ENCODE results near the gene PALLD. TPM values are rescaled to one million over a fixed set of nuclear protein-coding genes. Genes with fewer than 3 reads are reported as not detected.

Gene PALLD
- polyA plus RNA-seq, 1 donor from 2014 or later = 20.5 TPM

- Histone ChIP-seq H3K9me2 (ENCODE audit: insufficient read depth, low read length) (no peaks in the 10 kb centered on the region), H3K27ac (ENCODE audit: low read length) (no peak overlapping the region), H3F3A (ENCODE audit: insufficient read depth, low read length, poor library complexity, severe bottlenecking) (no peaks in the 10 kb centered on the region), H3K27me3 (ENCODE audit: insufficient read depth, low read depth, low read length) (no peaks in the 10 kb centered on the region), H4K20me1 (ENCODE audit: insufficient read depth) (no peaks in the 10 kb centered on the region), H3K9me3 (ENCODE audit: low read length) (no peaks in the 10 kb centered on the region), H3K36me3 (ENCODE audit: insufficient read depth, low read length) (no peaks in the 10 kb centered on the region), H3K4me3 (ENCODE audit: low read length) (no peak overlapping the region), H3K9ac (ENCODE audit: low read length) (no peak overlapping the region), H3K79me2 (replicated peaks; ENCODE audit: insufficient read depth, low read length) (peaks cover 88% of the 10 kb centered on the region), H2AFZ (ENCODE audit: low read depth, low read length) (no peak overlapping the region), H3K4me2 (ENCODE audit: low read length) (no peak overlapping the region)
- TF ChIP-seq RAD21 (conservative IDR thresholded peaks at IDR 0.05) = no peak
- TF ChIP-seq MXI1 (conservative IDR thresholded peaks at IDR 0.05; ENCODE audit: poor library complexity, severe bottlenecking) = no peak
- TF ChIP-seq, protein P1, sequence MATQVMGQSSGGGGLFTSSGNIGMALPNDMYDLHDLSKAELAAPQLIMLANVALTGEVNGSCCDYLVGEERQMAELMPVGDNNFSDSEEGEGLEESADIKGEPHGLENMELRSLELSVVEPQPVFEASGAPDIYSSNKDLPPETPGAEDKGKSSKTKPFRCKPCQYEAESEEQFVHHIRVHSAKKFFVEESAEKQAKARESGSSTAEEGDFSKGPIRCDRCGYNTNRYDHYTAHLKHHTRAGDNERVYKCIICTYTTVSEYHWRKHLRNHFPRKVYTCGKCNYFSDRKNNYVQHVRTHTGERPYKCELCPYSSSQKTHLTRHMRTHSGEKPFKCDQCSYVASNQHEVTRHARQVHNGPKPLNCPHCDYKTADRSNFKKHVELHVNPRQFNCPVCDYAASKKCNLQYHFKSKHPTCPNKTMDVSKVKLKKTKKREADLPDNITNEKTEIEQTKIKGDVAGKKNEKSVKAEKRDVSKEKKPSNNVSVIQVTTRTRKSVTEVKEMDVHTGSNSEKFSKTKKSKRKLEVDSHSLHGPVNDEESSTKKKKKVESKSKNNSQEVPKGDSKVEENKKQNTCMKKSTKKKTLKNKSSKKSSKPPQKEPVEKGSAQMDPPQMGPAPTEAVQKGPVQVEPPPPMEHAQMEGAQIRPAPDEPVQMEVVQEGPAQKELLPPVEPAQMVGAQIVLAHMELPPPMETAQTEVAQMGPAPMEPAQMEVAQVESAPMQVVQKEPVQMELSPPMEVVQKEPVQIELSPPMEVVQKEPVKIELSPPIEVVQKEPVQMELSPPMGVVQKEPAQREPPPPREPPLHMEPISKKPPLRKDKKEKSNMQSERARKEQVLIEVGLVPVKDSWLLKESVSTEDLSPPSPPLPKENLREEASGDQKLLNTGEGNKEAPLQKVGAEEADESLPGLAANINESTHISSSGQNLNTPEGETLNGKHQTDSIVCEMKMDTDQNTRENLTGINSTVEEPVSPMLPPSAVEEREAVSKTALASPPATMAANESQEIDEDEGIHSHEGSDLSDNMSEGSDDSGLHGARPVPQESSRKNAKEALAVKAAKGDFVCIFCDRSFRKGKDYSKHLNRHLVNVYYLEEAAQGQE (IDR thresholded peaks at IDR 0.05; ENCODE audit: borderline replicate concordance) = no peak
- TF ChIP-seq EP300 (conservative IDR thresholded peaks at IDR 0.05; ENCODE audit: poor library complexity, severe bottlenecking) = no peak
- no peak for TF ChIP-seq TAF1 (IDR thresholded peaks at IDR 0.05; ENCODE audit: low read depth)
- no peak for TF ChIP-seq SMC3 (conservative IDR thresholded peaks at IDR 0.05; ENCODE audit: poor library complexity)
- TF ChIP-seq POLR2AphosphoS5 (IDR thresholded peaks at IDR 0.05) = no peak
- TF ChIP-seq, protein P2, sequence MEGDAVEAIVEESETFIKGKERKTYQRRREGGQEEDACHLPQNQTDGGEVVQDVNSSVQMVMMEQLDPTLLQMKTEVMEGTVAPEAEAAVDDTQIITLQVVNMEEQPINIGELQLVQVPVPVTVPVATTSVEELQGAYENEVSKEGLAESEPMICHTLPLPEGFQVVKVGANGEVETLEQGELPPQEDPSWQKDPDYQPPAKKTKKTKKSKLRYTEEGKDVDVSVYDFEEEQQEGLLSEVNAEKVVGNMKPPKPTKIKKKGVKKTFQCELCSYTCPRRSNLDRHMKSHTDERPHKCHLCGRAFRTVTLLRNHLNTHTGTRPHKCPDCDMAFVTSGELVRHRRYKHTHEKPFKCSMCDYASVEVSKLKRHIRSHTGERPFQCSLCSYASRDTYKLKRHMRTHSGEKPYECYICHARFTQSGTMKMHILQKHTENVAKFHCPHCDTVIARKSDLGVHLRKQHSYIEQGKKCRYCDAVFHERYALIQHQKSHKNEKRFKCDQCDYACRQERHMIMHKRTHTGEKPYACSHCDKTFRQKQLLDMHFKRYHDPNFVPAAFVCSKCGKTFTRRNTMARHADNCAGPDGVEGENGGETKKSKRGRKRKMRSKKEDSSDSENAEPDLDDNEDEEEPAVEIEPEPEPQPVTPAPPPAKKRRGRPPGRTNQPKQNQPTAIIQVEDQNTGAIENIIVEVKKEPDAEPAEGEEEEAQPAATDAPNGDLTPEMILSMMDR (IDR thresholded peaks at IDR 0.05; ENCODE audit: poor library complexity, severe bottlenecking) = no peak
- no peak for TF ChIP-seq EZH2 (IDR thresholded peaks at IDR 0.05; ENCODE audit: borderline replicate concordance, insufficient read depth, low read length, poor library complexity, severe bottlenecking)
Measured at GRCh38 chr4:168845897-168846296, 349.0 kb downstream of the PALLD start.

DNA sequence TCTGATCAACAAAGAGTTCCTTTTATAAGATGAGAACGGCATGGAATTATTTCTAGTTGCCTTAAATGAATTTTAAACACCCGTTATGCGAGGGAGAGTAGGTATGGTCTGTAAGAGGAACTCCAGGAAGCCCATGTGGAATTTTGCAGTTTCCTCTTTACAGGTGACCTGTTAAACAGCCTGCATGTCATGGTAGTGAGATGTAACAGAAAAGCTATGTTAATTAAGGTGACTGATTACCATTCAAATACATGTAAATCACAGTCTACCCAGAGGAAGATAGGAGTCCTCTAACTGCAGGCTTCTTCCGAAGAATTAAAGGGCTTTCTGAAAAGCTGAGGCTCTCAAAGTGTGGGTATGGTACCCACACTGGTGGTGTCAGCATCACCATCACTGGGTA, 349.6 kb downstream of the PALLD start:
- Histone ChIP-seq H3K4me2 (ENCODE audit: low read length) (no peak overlapping the region), H3K4me3 (ENCODE audit: low read length) (no peak overlapping the region), H4K20me1 (ENCODE audit: insufficient read depth) (no peaks in the 10 kb centered on the region)

More for the DNA sequence above, 349.6 kb downstream of the PALLD start:
- Histone ChIP-seq H3K27me3 (ENCODE audit: insufficient read depth, low read depth, low read length) (no peaks in the 10 kb centered on the region), H3F3A (ENCODE audit: insufficient read depth, low read length, poor library complexity, severe bottlenecking) (no peaks in the 10 kb centered on the region), H3K9ac (ENCODE audit: low read length) (no peak overlapping the region), H3K27ac (ENCODE audit: low read length) (no peak overlapping the region), H2AFZ (ENCODE audit: low read depth, low read length) (no peak overlapping the region), H3K9me2 (ENCODE audit: insufficient read depth, low read length) (no peaks in the 10 kb centered on the region), H3K36me3 (ENCODE audit: insufficient read depth, low read length) (no peaks in the 10 kb centered on the region), H3K9me3 (ENCODE audit: low read length) (no peaks in the 10 kb centered on the region), H3K79me2 (replicated peaks; ENCODE audit: insufficient read depth, low read length) (peaks cover 92% of the 10 kb centered on the region)
- TF ChIP-seq, protein P2 (IDR thresholded peaks at IDR 0.05; ENCODE audit: poor library complexity, severe bottlenecking) = no peak
- TF ChIP-seq EP300 (conservative IDR thresholded peaks at IDR 0.05; ENCODE audit: poor library complexity, severe bottlenecking) (no peak), TAF1 (IDR thresholded peaks at IDR 0.05; ENCODE audit: low read depth) (no peak), SMC3 (conservative IDR thresholded peaks at IDR 0.05; ENCODE audit: poor library complexity) (no peak), EZH2 (IDR thresholded peaks at IDR 0.05; ENCODE audit: borderline replicate concordance, insufficient read depth, low read length, poor library complexity, severe bottlenecking) (no peak), RAD21 (conservative IDR thresholded peaks at IDR 0.05) (no peak)
